Measurements from ENCODE around the gene ETV1. TPM values are rescaled to one million over a fixed set of nuclear protein-coding genes. Genes with fewer than 3 reads are reported as not detected.

ETV1 gene
- total RNA-seq, 4 donors from 2014 or later: 2.0 to 32.9 (median 3.0) TPM; not detected in 1

- no peak overlapping the region for H3K4me3 ChIP-seq
- H3K9me3 ChIP-seq: no peaks in the 10 kb centered on the region
- in situ Hi-C loops (cut with MboI; ENCODE audit: low pct_ligation_motif_present in 1 of 4, low pct_unique_long_range_greater_than_20kb in 1 of 4, low sequenced_read_pairs in 3 of 4): no loop called here
- WGBS, 2 donors (ENCODE audit: low coverage in 1 of 2): 56 to 69% methylated on average over 3 of the region's 3 CpGs
- TF ChIP-seq CTCF (IDR thresholded peaks at IDR 0.05) (no peak), POLR2AphosphoS5 (IDR thresholded peaks at IDR 0.05) (no peak), EP300 (IDR thresholded peaks at IDR 0.05; ENCODE audit: low read depth) (no peak), POLR2A (IDR thresholded peaks at IDR 0.05) (no peak)
- H3K4me1 ChIP-seq: no peaks in the 10 kb centered on the region
- DNase-seq: no peak
- H3K27ac ChIP-seq: no peak overlapping the region
- no peaks in the 10 kb centered on the region for H3K27me3 ChIP-seq
- H3K36me3 ChIP-seq: no peaks in the 10 kb centered on the region
- intact Hi-C loops (cut with DNase I; ENCODE audit: low total_unique reads): no loop called here
Observed at GRCh38 chr7:14021069-14021468, 31.6 kb upstream of the ETV1 start.

- H3K9me3 ChIP-seq: no peaks in the 10 kb centered on the region
- no peak overlapping the region for H3K4me3 ChIP-seq
- H3K27me3 ChIP-seq: no peaks in the 10 kb centered on the region
- intact Hi-C loops (cut with DNase I; ENCODE audit: low total_unique reads): no loop called here
- no peak overlapping the region for H3K27ac ChIP-seq
- in situ Hi-C loops (cut with MboI; ENCODE audit: low pct_ligation_motif_present in 1 of 4, low pct_unique_long_range_greater_than_20kb in 1 of 4, low sequenced_read_pairs in 3 of 4): no loop called here
- no peaks in the 10 kb centered on the region for H3K4me1 ChIP-seq
- no peak for DNase-seq
- TF ChIP-seq CTCF (IDR thresholded peaks at IDR 0.05) (no peak), EP300 (IDR thresholded peaks at IDR 0.05; ENCODE audit: low read depth) (no peak), POLR2AphosphoS5 (IDR thresholded peaks at IDR 0.05) (no peak), POLR2A (IDR thresholded peaks at IDR 0.05) (no peak)
- 44 to 73% methylated on average over 1 to 2 of the region's 2 CpGs for WGBS, 2 donors (ENCODE audit: low coverage in 1 of 2)
- no peaks in the 10 kb centered on the region for H3K36me3 ChIP-seq
Observed at GRCh38 chr7:14020339-14020900, 31.0 kb upstream of the ETV1 start.

- Histone ChIP-seq H3K36me3 (no peaks in the 10 kb centered on the region), H3K27me3 (no peaks in the 10 kb centered on the region), H3K27ac (no peak overlapping the region), H3K4me3 (no peak overlapping the region), H3K9me3 (no peaks in the 10 kb centered on the region), H3K4me1 (no peaks in the 10 kb centered on the region)
- no peak for DNase-seq
- intact Hi-C loops (cut with DNase I; ENCODE audit: low total_unique reads) (no loop called here), in situ Hi-C loops (cut with MboI; ENCODE audit: low pct_ligation_motif_present in 1 of 4, low pct_unique_long_range_greater_than_20kb in 1 of 4, low sequenced_read_pairs in 3 of 4) (no loop called here)
- 90 to 91% methylated on average over 5 of the region's 5 CpGs for WGBS, 2 donors (ENCODE audit: low coverage in 1 of 2)
- TF ChIP-seq POLR2A (IDR thresholded peaks at IDR 0.05) (no peak), POLR2AphosphoS5 (IDR thresholded peaks at IDR 0.05) (no peak), CTCF (IDR thresholded peaks at IDR 0.05) (no peak), EP300 (IDR thresholded peaks at IDR 0.05; ENCODE audit: low read depth) (no peak)
Observed at GRCh38 chr7:14018751-14019150, 29.3 kb upstream of the ETV1 start.

- no peak for DNase-seq
- Histone ChIP-seq H3K4me3 (no peak overlapping the region), H3K36me3 (no peaks in the 10 kb centered on the region), H3K9me3 (no peaks in the 10 kb centered on the region), H3K27me3 (no peaks in the 10 kb centered on the region), H3K4me1 (no peaks in the 10 kb centered on the region), H3K27ac (no peak overlapping the region)
- in situ Hi-C loops (cut with MboI; ENCODE audit: low pct_ligation_motif_present in 1 of 4, low pct_unique_long_range_greater_than_20kb in 1 of 4, low sequenced_read_pairs in 3 of 4): no loop called here
- no peak for TF ChIP-seq EP300 (IDR thresholded peaks at IDR 0.05; ENCODE audit: low read depth)
- no peak for TF ChIP-seq POLR2AphosphoS5 (IDR thresholded peaks at IDR 0.05)
- no peak for TF ChIP-seq POLR2A (IDR thresholded peaks at IDR 0.05)
- TF ChIP-seq CTCF (IDR thresholded peaks at IDR 0.05): no peak
- 85 to 100% methylated on average over 1 to 2 of the region's 2 CpGs for WGBS, 2 donors (ENCODE audit: low coverage in 1 of 2)
- intact Hi-C loops (cut with DNase I; ENCODE audit: low total_unique reads): no loop called here
Observed at GRCh38 chr7:14016950-14017349, 27.5 kb upstream of the ETV1 start.
